Measurements from ENCODE around the gene FUS.
"Not testable (repeated sequence)": the region's sequence is repeated elsewhere in the genome, so short reads cannot be mapped to it uniquely, and the experiment has no call there.

FUS gene

GRCh38 chr16:31187808-31188189 lies 7.9 kb downstream of the FUS start:
- no peak for DNase-seq

- no peak for DNase-seq
Measured at GRCh38 chr16:31188450-31189411, 8.8 kb downstream of the FUS start.

- DNase-seq, result no peak
Measured at GRCh38 chr16:31189412-31189778, 9.5 kb downstream of the FUS start.

GRCh38 chr16:31190061-31190460 lies 10.1 kb downstream of the FUS start:
- DNase-seq, result no peak

DNA sequence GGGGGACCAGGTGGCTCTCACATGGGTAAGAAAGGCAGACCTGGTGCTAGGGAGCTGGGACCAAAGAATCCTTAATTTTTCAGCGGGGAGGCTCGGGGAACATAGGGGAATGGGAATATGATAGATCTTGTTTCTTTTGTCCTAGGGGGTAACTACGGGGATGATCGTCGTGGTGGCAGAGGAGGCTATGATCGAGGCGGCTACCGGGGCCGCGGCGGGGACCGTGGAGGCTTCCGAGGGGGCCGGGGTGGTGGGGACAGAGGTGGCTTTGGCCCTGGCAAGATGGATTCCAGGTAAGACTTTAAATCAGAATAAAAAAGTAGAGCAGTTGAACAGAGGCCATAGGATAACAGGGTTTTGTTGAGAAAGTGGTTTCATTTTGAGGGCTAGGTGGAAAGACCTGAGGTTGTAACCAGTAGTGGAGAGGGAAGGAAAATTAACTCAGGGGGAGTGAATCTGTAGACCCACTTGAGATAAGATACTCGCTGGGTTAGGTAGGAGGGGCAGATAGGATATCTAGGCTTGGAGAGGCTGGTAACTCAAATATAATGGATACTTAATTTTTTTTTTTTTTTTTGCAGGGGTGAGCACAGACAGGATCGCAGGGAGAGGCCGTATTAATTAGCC lies 11.0 kb downstream of the FUS start:
- no peak for DNase-seq

DNA sequence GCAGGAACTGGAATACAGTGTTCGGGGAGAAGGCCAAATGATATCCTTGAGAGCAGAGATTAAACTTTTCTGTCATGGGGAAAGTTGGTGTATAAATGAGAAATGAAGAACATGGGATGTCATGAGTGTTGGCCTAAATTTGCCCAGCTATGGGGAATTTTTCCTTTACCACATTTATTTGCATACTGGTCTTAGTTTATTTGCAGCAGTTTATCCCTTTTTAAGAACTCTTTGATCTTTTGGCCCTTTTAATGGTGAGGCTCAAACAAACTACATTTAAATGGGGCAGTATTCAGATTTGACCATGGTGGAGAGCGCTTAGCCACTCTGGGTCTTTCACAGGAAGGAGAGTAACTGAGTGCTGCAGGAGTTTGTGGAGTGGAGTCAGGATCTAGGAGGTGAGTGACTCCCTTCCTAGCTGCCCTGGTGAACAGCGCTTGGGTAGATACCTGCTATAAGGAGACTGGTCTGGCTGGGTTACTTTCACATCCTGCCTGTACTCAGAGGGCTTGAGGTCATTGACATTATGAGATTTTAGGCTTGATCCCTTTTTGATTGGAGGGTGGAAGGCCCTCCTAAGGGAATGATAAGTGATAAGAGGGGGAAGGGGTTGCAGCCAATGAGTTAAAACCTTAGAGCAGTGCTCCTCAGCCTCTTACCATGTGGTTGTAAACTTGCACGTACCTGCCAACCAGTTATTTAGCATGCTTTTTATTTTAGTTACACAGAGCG lies 11.9 kb downstream of the FUS start:
- no peak for DNase-seq

DNA sequence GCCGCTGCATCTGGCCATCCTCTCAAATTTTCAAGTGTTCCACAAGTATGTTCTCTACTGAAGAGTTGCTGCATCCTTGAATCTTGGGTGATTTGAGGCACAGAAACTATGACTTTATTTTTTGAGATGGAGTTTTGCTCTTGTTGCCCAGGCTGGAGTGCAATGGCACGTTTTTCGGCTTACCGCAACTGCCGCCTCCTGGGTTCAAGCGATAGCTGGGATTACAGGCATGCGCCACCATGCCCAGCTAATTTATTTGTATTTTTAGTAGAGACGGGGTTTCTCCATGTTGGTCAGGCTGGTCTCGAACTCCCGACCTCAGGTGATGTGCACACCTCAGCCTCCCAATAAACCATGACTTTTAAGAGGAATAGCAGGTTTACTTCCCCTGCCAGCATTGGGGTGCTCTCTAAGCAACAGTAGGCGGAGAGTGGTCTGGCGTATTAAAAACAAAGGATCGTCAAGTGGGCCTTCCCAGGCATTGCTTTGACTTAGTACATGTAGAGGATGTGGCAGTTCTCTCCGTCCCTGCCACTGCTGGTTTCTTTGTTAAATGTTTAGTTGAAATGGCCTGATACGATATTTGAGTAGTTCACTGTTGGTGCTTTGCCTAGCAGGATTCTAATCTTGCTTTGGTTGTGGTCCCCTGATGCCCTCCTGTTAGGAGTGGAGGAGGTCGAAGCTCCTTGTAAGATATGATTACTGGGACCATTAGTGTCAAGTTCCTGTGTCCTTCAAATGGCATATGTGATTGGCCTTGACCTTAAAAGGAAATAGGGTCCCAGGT lies 13.1 kb downstream of the FUS start:
- no peak for DNase-seq

GRCh38 chr16:31193874-31194273 lies 13.9 kb downstream of the FUS start:
- no peak for DNase-seq

DNA sequence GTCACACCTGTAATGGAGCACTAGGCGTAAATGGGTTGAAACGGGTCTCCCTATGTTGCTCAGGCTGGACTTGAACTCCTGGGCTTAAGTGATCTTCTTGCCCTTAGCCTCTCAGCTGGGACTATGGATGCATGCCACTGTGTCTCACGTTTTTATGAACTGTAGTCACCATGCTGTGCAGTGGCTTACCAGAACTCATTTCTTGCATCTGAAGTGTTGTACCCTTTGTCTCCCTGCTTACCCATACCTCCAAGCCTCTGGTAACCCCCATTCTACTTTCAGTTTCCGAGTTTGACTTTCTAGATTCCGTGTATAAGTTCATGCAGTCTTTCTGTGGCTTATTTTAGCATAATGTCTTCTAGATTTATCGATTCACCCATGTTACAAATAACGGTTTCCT lies 15.0 kb downstream of the FUS start:
- DNase-seq, result no peak

DNA sequence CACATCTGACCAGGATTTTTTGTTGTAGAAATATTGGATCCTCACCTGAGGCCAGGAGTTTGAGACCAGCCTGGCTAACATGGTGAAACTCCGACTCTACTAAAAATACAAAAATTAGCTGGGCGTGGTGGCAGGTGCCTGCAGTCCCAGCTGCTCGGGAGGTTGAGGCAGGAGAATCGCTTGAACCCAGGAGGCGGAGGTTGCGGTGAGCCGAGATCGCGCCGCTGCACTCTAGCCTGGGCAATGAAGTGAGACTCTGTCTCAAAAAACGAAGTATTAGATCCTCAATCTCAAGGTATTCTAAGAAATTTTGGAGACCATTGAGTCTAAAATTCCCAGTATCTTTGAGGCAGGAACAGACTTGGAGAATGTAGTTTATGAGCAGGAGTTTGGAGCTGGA lies 15.9 kb downstream of the FUS start:
- DNase-seq, result not testable (repeated sequence)

GRCh38 chr16:31196324-31197088 lies 16.6 kb downstream of the FUS start:
- no peak for DNase-seq

- no peak for DNase-seq
Measured at GRCh38 chr16:31198207-31198882, 18.4 kb downstream of the FUS start.

GRCh38 chr16:31199430-31200041 lies 19.6 kb downstream of the FUS start:
- DNase-seq, result no peak

DNA sequence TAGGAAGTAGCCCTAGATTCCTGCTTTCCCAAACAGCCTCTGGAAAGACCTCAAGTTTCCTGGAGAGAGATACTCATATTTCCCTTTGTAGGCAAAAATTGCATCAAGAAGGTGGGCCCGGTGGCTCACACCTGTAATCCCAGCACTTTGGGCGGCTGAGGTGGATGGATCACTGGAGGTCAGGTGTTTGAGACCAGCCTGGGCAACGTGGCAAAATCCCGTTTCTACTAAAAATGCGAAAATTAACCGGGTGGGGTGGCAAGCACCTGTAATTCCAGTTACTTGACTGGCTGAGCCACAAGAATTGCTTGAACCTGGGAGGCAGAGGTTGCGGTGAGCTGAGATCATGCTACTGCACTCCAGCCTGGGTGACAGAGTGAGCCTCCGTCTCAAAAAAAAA lies 20.2 kb downstream of the FUS start:
- not testable (repeated sequence) for DNase-seq

DNA sequence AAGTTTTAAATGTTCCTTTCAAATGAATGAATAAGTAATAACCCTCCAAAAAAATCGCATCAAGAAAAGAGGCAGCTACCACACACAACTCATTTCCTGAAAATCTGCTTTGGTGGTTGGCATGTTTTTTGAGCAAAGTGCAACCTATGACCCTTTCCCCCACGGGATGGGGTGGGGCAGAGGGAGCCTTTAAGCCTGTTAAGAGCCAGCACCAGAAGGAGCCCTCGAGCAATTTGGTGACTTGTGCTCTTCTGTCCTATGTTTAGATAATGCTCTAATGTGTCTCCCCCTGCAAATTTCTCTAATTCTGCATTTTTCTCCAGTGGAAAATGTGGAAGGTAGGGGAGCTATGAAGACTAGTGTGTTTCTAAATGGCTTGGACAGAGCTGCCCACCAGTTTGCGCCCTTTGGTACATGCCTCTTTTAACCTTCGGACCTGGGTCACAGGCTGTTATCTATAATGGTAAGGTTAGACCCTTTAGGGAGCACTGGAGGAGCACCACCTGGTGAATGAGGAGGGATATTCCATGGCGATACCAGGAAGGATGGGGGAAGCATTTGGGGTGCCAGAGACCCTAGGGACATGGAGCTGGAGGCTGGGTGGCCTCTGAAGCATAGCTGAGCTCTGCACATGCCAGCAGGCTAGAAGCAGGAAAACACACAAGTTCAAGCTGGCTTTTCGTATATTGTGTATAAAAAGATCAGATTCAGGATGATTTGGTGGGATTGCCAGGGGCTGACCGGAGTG lies 21.1 kb downstream of the FUS start:
- DNase-seq, result no peak

DNA sequence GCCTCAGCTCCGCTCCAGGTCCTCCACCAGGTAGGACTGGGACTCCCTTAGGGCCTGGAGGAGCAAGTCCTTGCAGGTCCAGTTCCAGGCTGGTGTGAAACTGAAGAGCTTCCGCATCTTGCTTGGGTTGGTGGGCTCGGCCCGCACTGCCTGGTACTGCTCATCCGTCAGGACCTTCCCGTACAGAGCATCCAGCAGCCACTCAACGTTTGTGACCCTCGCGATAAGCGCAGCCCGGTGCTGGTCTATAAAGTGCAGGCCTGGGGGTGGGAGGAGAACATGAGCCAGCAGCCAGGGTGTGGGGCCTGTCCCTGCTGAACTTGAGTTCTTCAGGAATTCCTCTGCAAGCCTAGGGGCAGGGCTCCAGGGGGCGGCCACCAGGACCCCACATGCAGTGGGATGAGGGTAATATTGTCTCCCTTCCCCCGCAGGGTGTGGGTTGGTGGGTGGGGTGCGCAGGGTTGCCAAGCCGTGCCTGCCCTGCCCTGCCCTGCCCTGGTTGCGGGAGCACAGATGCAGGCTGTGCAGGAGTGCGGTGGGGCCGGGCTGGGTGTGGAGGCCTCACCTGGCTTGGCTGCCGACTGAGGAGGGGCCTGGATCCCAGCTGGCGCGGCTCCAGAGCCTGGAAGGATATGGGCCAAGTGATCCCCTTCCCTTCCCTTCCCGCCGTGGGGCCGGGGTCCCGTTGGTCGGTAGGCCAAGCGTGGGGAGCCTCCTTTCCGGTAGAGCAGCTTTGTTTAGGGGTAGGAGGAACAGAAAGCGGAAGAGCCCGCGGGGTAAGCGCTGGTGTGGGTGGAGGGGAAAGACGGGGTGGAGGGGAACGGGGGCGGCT lies 21.9 kb downstream of the FUS start:
- DNase-seq, result no peak

DNA sequence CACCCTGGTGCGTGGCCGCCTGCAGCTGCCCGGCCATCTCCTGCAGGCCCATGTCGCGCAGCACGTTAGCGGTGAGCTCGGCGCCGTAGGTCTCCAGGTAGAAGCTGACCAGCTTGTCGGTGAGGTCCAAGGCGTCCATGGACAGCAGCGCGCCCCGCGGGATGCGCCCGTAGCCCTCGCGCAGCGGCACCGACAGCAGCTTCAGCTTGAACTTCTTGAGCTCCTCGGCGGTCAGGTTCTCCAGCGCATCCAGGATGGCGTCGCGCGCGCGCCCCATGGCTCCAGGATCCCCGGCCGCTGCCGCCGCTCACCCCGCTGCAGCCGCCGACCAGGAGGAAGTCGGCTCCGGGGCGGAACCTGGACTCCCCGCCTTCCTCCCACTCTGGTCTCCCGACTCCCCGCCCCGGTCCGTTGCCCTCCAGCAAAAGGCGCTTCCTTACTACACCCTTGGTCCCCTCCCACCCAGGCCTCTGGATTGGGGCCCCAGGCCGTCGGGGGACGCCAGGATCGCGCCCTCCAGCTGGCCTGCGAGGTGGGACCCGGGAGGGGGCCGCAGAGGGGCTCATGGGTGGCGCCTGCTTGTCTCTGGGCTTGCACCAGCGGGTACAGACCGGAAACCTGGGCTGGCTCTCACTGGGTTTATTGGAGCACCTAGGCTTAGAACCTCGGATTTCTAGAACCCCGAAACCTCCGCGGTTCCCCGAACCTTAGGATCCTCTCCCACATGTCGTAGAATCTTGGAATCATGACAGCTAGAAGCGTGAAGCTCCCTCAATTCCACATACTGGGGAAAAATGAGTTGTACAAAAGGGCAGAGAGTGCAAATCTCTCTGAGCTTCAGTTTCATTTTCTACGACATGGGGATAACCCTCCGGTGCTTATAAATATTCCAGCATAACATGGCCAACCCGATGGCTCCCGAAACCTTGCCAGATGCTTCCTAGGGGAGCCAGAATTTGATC lies 22.8 kb downstream of the FUS start, which contains the start of gene PYCARD:
Gene PYCARD (minus strand): TSS at position 347 of the 962 bp plus-strand sequence. CDS start 70 bp downstream, at position 277.
- no peak for DNase-seq

Data from activated CD4-positive, alpha-beta T cell treated with anti-CD3 and anti-CD28 coated beads for 1 hour (primary cell).